ACC112 (cell line): ENCODE results near the gene HIBCH.

Experiments used
- H2AFZ ChIP-seq: fragments of 200-600 bp; sonication (generic); one replicate; pipeline ENCODE4 v1.6.0; 2017; ENCODE audit warnings: antibody characterized with exemption, low read length; ENCODE audit not compliant: unreplicated experiment
- H3K27ac ChIP-seq: fragments of 200-600 bp; sonication (generic); 2 replicates; pipeline ENCODE4 v1.5.1; 2014; ENCODE audit warnings: low read depth, mild to moderate bottlenecking, antibody characterized with exemption, low read length, moderate library complexity
- H3K27me3 ChIP-seq: fragments of 200-600 bp; sonication (generic); 2 replicates; pipeline ENCODE4 v1.6.1; 2014; ENCODE audit warnings: mild to moderate bottlenecking, antibody characterized with exemption, low read length, moderate library complexity, mixed read lengths; ENCODE audit not compliant: insufficient read depth
- H3K36me3 ChIP-seq: fragments of 200-600 bp; sonication (generic); 2 replicates; pipeline ENCODE4 v1.6.1; 2016; ENCODE audit warnings: mild to moderate bottlenecking, antibody characterized with exemption, low read length, moderate library complexity, mixed read lengths; ENCODE audit not compliant: insufficient read depth
- H3K4me1 ChIP-seq: fragments of 200-600 bp; sonication (generic); one replicate; pipeline ENCODE4 v1.6.1; 2016; ENCODE audit warnings: low read length, mixed read lengths; ENCODE audit not compliant: insufficient read depth, unreplicated experiment, control insufficient read depth
- H3K4me3 ChIP-seq: fragments of 200-600 bp; sonication (generic); 2 replicates; pipeline ENCODE4 v1.5.1; 2014; ENCODE audit warnings: mild to moderate bottlenecking, low read depth, low read length
- H3K79me2 ChIP-seq: fragments of 200-600 bp; sonication (generic); one replicate; pipeline ENCODE4 v1.6.0; 2016; ENCODE audit warnings: low read length; ENCODE audit not compliant: control insufficient read depth, unreplicated experiment, insufficient read depth

Gene HIBCH

DNA sequence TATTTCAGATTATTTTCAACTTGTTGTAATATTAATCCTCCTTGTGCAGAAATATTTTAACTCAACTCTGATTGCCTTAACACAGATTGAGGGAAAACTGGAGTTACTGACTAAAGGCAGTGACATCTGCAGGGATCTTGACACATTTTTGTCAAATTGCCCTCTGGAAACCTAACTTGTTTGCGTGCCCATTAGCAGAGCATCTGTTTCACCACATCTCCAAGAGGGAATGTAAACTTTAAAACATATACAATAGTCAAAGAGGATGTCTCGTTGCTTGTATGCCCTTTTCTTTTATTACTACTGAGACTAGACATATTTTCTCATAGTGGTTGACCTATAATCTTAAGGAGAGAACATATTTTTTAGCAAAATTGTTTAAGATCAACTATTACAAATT is 38.0 kb upstream of the HIBCH start:
- Histone ChIP-seq H3K27me3 (no peaks in the 10 kb centered on the region), H3K4me3 (no peak overlapping the region), H3K27ac (no peak overlapping the region), H3K36me3 (no peaks in the 10 kb centered on the region), H3K79me2 (peaks cover 8% of the 10 kb centered on the region), H3K4me1 (peaks cover 13% of the 10 kb centered on the region), H2AFZ (no peak overlapping the region)

DNA sequence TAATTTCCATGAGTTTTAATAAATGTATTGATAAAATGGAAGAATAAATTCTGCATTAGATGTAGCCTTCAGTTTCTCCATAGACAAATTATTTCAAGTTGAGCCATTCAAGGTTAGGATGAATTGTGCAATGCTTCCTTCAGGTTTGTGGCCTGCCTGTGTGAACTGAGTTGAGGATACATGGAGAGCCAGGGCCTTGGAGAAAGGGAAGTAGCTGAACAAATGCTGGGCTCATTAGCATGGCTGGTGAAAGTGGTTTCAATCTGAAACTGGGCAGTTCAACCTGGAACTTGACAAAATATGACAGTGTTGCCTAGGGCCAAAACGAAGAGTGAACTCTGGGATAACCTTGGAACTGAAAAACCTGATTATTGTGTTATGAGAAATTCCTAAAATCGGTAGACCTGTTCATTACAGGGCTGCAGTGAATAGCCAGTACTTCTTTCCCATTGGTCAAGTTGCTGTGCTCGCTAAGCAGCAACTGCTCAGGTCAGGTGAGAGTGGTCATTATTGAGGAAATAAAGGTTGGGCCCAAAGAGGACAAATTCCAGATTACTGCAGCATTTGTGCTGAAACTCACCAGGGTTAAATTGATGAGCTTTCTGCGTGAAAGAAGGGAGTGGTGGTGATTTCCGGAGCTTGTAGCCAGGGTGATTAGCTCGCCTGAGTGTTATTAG is 36.5 kb upstream of the HIBCH start:
- Histone ChIP-seq H3K36me3 (no peaks in the 10 kb centered on the region), H3K4me1 (peaks cover 13% of the 10 kb centered on the region), H3K27ac (no peak overlapping the region), H2AFZ (no peak overlapping the region), H3K27me3 (no peaks in the 10 kb centered on the region), H3K4me3 (no peak overlapping the region), H3K79me2 (peaks cover 8% of the 10 kb centered on the region)

DNA sequence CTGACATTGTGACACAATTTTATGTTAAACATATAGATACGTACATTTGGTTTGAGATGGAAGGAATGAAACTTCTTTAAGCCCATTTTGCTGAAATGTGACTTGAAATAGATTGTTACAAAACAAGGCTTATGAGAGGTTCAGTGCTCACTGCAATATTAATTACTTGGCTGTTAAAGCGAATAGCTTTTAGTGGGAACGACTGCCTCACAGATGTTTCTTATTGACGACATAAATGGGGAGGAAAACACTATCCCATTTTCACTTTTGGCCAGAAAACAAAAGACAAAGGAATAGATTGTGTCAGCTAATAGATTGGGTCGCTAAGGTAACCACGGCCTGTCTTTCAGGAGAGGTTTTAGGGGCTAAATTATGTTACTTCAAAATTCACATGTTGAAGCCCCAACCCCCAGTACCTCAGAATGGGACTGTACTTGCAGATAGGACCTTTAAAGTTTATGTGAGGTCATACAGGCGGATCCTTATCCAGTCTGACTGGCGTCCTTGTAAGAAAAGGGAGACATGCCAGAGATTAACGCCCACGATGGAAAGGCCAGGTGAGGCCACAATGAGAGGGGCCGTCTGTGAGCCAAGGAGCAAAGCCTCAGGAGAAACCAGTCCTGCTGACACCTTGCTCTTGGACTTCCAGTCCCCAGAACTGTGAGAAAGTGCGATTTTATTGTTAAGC is 34.5 kb upstream of the HIBCH start:
- Histone ChIP-seq H3K27me3 (no peaks in the 10 kb centered on the region), H3K36me3 (no peaks in the 10 kb centered on the region), H2AFZ (no peak overlapping the region), H3K4me3 (no peak overlapping the region), H3K27ac (no peak overlapping the region), H3K79me2 (peaks cover 12% of the 10 kb centered on the region), H3K4me1 (peaks cover 10% of the 10 kb centered on the region)

DNA sequence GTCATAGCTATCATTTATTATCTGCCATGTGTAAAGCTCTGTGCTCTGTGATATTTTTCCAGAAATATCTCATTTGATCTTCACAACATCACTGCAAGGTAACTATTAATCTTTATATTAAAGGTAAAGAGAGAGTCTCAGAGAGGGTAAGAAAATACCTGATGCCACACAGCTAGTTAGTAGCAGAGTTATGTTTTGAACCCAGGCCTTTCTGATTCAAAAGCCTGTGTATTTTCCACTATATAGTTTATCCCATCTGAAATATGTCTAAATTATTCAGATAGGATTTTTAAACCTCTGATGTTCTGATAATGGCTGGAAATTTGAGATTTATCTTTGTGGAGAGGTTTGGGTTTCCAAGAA is 33.9 kb upstream of the HIBCH start:
- H3K36me3 ChIP-seq, result no peaks in the 10 kb centered on the region
- peaks cover 4% of the 10 kb centered on the region for H3K4me1 ChIP-seq
- peaks cover 12% of the 10 kb centered on the region for H3K79me2 ChIP-seq
- H3K4me3 ChIP-seq, result no peak overlapping the region
- H2AFZ ChIP-seq, result no peak overlapping the region
- H3K27ac ChIP-seq, result no peak overlapping the region
- no peaks in the 10 kb centered on the region for H3K27me3 ChIP-seq

DNA sequence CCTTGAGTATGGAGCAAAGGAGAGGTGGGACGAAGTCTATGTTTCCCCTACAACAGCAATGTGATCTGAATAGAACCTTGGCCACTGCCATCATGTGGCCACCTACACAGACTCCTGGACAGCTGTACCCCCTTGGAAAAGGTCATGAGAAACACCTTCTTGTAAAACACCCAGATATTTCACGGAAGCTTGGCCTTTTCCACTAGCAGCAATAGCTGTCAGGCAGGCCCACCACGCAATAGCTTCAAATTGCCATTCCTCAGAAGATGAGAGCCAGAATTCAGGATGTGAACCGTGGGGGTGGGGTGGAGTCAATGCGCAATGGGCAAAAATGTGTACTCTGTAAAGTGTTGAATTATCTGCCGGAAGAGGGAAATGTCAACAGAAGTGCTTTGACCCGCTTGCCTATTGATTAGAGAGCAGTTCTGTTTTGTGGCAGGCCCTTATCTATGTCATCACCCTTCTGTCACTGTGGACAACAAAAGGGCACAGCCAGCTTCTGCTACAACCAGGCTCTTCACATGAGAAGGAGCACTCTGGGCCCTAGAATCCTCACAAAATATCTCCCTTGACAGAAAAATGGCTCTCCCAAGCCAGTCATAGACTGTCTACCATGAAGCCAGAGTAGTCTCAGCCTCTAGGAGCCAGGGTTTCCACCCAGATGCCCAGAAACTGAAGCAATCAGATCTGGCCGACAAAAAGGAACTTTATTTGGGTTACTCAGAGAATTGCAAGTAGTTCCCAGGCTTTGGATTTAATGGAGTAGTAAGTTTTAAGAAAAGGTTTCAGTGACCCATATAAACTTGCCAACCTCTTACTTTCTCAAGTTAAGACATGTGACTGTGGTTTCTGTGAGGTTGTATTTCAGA is 33.3 kb upstream of the HIBCH start:
- H3K36me3 ChIP-seq, result no peaks in the 10 kb centered on the region
- no peaks in the 10 kb centered on the region for H3K27me3 ChIP-seq
- peaks cover 3% of the 10 kb centered on the region for H3K4me1 ChIP-seq
- no peak overlapping the region for H2AFZ ChIP-seq
- H3K79me2 ChIP-seq, result peaks cover 13% of the 10 kb centered on the region
- no peak overlapping the region for H3K4me3 ChIP-seq
- no peak overlapping the region for H3K27ac ChIP-seq

DNA sequence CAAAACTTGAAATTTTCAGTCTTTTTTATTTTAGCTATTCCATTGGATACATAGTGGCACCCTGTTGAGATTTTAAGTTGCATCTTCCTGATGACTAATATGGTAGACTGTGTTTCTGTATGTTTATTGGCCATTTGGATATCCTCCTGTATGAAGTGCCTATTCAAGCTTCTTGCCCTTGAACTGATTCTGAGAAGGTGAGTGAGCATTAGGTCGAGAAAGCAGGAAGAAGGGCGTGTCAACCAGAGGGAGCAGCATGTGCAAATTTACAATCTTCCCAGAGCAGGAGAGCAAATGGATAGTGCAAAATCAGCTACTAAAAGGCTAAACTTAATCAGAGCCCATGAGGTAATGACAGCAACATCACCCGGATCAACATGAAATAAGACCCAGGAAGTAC is 32.3 kb upstream of the HIBCH start:
- H3K27me3 ChIP-seq, result no peaks in the 10 kb centered on the region
- H3K27ac ChIP-seq, result no peak overlapping the region
- peaks cover 3% of the 10 kb centered on the region for H3K4me1 ChIP-seq
- no peaks in the 10 kb centered on the region for H3K36me3 ChIP-seq
- H2AFZ ChIP-seq, result no peak overlapping the region
- H3K79me2 ChIP-seq, result peaks cover 14% of the 10 kb centered on the region
- H3K4me3 ChIP-seq, result no peak overlapping the region

DNA sequence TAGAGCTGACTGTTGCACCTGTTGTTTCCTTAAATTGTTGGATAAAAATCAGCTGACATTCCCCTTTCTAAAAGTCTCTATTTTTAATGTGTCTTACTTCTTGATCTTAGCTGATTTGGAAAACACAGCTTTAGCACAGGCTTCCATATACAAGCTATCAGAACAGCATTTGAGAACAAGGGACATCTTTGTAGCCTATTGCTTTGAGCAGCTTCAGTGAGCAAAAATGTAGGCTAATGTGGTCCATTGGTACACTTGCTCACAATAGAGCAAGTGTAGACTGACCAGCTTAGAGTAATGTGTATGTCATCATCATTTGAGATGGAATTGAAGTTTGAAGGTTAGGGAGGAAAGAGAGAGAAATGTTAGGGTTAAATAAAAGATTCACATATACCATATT is 30.7 kb upstream of the HIBCH start:
- Histone ChIP-seq H3K27ac (no peak overlapping the region), H2AFZ (no peak overlapping the region), H3K4me1 (peaks cover 3% of the 10 kb centered on the region), H3K79me2 (peaks cover 17% of the 10 kb centered on the region), H3K36me3 (no peaks in the 10 kb centered on the region), H3K4me3 (no peak overlapping the region), H3K27me3 (no peaks in the 10 kb centered on the region)

DNA sequence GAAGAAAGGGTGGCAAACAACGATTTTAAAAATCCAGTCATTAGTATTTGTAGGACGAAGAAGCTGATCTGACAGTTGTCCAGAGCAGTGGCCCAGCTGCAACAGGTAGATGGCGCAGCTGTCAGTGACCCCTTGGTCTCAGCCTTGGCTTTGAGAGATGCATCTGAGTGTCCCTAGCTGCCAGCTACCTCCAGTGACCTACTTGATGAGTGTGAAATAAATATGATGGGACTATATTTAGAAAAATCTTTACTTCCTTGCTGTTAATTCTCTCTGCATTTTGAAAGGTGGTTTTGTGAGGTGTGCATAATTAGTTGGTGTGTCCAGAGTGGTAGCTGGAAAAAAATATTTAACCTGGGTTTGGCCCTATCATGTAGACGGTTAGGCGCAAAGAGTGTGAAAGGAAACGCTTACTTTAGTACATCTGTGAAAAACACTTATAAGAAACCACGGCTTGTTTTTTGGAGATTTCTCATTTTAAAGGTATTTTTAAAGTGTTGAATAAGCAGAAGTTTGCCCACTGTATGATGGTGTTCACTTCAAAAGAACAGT is 24.7 kb upstream of the HIBCH start:
- peaks cover 16% of the 10 kb centered on the region for H3K4me1 ChIP-seq
- peak overlapping the region; percentile 88 for H2AFZ ChIP-seq
- H3K36me3 ChIP-seq, result no peaks in the 10 kb centered on the region
- H3K27ac ChIP-seq, result peak overlapping the region; percentile 60; the same call in 1 of the 2 replicates
- peak overlapping the region; percentile 95 for H3K4me3 ChIP-seq
- no peaks in the 10 kb centered on the region for H3K27me3 ChIP-seq
- H3K79me2 ChIP-seq, result peaks cover 23% of the 10 kb centered on the region

DNA sequence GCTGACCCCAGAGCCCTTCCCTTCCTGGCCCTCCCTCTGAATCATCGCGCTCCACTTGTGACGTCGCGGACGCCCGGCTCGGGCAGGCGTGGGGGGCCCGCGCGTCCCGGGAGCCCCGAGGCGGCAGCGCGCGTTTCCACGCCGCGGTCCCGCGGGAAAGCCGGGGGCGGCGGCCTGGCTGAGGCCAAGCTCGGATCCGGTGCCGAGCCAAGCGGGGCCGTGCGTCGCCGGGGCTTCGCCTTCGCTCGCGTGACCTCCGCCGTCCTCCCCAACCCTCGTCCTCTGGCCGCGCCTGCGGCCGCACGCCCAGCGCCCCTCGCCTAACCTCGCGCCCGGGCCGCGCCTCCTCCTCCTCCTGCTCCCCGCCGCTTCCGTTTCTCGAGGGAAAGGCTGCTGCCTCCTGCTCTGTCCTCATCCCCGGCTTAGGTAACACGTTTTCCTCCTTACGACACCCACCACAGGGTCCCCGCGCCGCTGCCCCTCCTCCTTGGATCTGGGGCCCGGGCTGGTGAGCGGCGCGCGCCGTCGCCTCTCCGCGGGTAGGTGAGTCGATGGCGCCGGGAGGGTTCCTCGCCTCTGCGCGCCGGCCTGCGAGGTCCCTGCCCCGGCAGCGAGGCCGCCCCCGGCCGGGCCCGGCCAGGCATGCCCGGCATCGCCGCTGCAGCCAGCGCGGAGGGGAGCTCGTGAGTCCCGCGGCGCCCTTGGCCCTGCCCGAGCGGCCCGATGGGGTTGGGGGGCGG is 24.1 kb upstream of the HIBCH start, which contains the start of gene INPP1:
Gene INPP1 (plus strand): TSS at position 54 of the 740 bp plus-strand sequence. CDS start 16,514 bp downstream, outside the sequence.
- H3K27me3 ChIP-seq, result no peaks in the 10 kb centered on the region
- peak within 1 kb of the TSS; percentile 95 for H3K4me3 ChIP-seq
- no peaks in the 10 kb centered on the region for H3K36me3 ChIP-seq
- H3K27ac ChIP-seq, result peak within 1 kb of the TSS; percentile 60
- peaks cover 23% of the 10 kb centered on the region for H3K79me2 ChIP-seq
- peak within 1 kb of the TSS; percentile 88 for H2AFZ ChIP-seq
- H3K4me1 ChIP-seq, result peaks cover 16% of the 10 kb centered on the region

DNA sequence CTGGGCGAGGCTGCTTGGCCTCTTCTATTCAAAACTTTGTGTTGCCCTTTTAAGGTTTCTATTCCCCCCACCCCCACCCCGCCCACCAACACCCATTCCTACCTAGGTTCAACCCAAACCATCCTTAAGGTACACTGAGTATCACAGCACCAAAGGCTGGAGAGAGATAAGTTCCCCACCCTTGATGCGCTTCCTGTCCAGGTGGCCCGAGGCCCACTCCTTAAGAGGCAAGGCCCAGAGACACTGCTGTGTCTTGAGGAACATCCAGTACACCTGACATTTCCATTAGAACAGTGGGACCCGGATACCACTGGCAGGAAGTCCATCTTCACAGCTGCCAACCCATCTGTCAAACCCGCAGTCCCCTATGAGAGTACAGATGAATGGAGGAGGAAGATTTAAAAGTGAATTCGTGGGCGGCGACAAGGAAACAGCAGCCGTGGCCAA is 23.5 kb upstream of the HIBCH start:
- peaks cover 23% of the 10 kb centered on the region for H3K79me2 ChIP-seq
- peaks cover 16% of the 10 kb centered on the region for H3K4me1 ChIP-seq
- H3K36me3 ChIP-seq, result no peaks in the 10 kb centered on the region
- peak overlapping the region; percentile 60 for H3K27ac ChIP-seq
- peak overlapping the region; percentile 88 for H2AFZ ChIP-seq
- H3K4me3 ChIP-seq, result peak overlapping the region; percentile 95
- no peaks in the 10 kb centered on the region for H3K27me3 ChIP-seq
